GM19240 (cell line): ENCODE measurements around the gene PPP1R3C.

Experiments
- DNase-seq: peaks from one replicate; pipeline ENCODE4 v3.0.0; 2011; ENCODE audit warnings: low spot score; ENCODE audit not compliant: insufficient read length

Gene PPP1R3C

DNA sequence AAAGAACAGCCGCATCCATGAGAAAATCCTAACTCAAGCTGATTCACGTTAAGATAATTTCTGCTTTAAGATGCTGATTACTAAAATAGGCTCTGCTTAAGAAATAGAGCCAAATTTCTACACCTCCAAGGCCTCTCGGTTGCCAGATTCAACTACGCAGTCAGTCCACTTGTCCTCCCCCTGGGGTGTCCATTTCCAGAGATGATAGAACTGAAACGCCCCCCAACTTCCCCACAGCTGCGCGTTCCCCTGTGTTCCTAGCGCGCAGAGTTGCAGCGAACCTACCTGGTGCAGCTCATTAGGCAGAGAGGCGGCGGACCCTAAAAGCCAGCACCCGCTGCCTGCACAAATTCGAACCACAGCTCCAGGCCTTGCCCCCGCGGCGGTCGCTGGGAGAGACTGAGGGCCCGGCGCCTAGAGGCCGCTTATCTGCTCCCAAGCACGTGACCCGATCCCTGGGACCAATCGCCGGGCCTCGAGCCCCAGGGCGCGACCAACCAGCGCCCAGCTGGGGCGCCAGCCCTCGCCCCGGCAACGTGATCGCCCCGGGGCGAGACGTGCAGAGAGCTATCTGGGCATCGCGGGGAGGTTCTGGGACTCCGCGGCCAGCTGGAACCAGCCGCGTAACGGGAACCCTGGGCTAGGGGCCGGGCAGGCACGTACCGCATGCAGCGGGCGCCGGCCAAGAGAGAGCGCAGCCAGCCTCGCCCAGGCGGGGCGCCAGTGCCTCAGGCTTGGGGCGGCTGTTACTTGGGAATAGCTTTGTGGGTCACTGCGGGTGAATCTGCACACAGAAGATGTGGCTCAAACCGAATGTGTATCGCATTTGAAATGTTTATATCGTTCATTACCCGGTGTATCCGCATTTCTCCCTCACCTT, at the start of gene PPP1R3C:
Gene PPP1R3C (minus strand): TSS at position 401 of the 880 bp plus-strand sequence. CDS start 102 bp downstream, at position 299.
- DNase-seq: peak; percentile 10

DNA sequence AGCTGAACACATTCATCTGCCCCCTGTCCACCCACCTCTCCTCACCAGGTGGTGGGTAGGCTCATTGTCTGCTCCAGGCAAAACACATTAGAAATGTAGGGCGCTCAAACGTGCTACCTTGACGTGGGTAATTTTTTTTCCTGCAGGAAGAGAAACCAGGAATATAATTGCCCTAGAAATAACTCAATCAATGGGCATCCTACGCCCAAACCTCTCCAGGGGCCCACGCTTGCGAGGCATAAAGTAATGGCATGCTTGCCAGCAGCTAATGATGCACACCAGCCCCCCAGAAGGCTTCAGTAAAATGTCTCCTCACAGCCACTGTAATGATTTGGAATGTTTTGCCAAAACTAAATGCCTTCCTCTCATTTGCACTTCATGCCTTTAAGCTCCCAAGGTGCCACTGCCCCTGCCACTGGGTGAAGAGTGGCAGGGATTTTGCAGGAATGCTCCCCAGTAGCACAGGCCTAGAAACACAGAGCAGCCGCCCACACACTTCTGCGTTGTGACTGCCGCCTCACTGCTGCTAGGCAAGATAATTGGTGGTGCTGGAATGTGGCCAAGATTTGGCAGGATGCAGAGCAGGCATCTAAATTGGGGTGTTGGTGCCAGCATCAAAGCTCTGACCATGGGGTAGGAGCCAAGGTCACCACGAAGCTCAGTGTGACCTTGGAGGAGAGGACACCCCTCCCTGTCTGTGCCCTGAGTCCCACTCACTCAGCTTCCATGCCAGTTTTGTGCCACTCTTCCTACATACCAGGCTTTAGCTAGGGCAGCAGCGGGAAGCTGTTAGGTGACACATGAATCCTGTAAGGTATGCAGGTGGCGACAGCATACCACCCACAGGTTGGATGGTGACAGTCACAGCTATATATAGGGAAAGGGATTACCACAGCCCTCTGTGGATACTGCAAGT, 48.7 kb upstream of the PPP1R3C start:
- DNase-seq: no peak

DNA sequence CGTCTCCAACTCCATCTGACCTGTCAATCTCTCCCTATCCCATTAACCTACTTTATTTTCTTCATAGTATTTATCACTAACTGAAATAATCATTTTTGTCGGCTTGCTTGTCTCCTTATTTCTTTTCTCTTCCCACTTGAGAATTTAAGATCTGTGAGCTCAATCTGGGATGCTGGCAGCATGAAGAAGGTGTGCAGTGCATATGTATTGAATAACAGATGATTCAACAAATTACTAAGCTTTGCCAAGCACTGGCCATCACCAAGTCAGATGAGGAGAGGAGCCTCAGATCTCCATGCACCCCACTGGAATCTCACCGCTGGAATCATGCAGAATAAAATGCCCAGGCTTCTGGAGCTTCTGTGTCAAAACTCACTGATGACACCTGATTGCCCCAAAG, 47.6 kb upstream of the PPP1R3C start:
- no peak for DNase-seq

DNA sequence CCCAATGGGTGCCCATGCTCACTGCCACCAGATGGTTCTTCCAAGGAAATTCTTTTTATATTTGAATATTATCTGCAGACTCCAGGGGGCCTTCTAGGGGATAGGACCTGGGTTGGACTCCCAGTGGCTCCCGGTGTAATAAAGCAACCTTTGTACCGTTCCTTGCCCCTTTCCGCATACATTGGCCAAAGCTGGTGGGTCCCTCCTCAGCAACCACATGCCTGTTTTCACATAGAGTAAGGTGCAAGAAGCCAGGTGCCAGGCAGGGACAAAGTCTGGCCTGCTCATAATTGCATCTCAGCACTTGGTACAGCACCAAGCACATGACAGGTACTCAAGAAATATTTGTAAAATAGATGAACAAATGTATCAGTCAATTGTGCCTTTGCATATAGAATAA, 46.4 kb upstream of the PPP1R3C start:
- DNase-seq: no peak

DNA sequence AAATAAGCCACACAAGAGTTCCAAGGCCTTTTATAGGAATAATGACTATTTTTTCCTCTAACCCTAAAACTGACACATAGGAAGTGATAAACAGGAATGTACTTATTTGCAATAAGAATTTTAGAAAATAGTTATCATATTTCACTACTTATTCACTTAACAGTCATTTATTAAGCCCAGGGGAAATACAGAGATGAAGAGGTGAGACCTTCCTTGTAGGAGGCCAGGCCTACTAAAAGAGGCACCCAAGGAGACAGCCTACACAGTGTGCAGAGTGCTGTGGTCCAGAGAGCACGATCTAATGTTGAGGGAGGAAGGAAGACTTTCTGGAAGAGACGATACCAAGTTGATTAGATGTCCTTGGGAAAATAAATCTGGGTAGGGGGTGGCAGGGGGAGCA, 45.0 kb upstream of the PPP1R3C start:
- DNase-seq: no peak

DNA sequence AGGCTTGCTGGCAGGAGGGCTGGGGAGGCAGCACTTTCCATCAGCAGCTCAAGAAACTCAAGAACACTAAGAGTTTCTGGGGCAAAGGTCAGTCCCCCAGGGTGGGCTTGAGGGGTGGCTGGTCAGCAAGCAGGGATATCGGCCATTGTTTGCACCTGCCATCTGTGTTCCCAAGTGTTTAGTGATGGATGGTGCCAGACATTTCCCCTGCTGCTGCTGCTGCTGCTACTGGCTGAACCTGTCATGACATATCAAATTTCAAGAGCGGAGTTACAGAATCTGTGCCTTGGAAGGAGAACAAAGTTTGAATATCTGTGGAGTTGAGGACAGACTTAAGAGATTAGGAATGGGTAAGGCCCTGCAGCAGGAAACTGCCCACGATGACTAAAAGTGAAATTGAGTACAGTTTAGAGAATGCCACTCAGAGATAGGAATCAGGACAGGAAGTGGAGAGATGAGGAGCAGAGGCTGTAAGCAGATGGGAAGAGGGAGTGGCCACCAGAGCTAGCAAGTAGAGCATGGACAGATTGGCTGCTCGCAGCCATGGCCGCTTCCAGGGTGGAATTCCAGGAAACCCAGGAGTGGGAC, 39.2 kb upstream of the PPP1R3C start:
- no peak for DNase-seq

DNA sequence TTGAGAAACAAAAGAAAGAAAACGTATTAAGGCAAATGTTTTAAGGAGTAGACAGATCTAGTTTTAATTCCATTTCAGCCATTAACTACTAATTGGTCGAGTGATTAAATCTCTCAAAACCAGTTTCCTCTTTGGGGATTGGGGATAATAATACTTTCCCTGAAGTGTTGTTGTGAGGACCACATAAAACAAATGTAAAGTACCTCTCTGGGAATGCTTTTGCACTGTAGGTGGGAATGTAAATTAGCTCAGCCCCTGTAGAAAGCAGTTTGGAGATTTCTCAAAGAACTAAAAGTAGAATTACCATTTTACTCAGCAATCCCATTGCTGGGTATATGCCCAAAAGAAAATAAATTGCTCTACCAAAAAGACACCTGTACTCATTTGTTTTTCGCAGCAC, 36.0 kb upstream of the PPP1R3C start:
- DNase-seq: no peak

DNA sequence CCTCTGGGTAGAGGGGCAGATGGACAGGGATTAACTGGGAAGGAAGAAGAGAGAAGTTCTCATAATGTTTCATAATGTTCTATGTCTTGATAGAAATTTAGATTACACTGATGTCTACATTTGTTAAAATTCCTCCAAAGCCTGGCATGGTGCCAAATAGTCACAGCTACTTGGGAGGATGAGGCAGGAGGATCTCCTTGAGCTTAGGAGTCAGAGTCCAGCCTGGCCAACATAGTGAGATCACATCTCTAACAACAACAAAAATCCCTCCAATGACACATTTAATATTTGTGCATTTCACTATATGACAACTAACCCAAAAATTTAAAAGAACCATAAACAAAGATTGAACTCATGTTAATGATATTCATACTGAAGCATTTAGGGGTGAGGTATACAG, 33.0 kb upstream of the PPP1R3C start:
- no peak for DNase-seq

DNA sequence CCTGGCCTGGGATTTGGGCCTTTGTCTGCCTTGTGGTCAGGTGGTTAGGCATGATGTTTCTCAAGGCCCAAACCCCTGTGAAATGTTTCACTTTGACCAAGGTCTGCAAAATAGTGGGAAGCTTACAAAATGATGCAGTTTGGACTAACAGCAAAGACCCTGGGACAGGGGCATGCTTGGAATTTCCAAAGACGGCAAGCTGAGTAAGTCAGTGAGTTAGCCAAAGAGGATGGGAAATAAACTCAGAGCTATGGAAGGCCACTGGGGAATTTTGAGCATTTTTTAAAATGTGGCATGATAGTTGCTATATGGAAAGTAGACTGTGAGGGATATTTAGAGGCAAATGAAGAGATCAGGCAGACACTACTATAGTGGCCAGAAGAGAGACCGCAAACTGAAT, 31.6 kb upstream of the PPP1R3C start:
- DNase-seq: no peak

DNA sequence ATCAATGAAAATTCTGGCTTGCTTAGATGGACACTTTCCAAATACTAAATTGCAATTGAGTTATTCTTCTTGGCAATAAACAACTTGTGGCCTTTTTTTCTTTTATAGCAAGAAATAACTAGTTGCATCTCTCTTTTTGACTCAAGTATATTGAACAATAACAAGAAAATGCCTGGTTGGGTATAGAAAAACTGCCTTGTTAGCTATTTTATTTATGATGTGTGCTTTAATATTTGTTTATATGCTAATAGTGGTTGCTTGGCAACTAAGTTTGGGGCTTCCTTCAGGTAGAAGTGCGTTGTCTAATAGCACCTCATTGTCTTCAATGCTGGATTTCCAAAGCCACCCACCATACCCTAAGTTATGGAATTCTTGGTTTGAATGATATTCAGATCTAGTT, 30.1 kb upstream of the PPP1R3C start:
- no peak for DNase-seq

DNA sequence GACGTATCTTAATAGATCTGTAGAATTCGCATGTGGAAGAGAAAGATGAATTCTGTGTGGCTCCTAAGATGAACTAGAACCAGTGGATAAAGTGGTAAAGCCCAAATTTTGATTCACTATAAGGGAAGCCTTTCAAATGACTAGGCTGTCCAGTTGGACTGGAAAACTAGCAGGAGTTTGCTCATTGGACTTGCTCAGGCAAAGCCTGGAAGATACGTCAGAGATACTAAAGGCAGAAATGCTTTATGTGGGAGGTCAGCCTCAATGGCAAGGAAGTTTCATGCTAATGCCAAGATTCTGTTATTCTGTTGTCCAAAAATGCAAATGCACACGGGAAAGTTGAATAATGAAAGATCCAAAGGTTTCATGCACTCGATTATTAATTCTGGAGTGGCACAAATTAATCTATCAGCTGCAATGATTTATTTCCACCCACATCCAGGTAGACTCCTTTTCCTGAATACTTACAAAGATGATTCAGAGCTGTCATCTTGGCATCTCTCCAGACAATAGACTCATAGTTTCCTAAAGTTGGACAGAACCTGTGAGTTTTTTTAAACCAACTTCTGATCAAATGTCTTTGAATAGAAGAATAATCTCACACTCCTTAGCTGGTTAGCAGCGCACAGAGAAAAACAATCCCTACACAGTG, 20.5 kb upstream of the PPP1R3C start:
- DNase-seq: no peak

DNA sequence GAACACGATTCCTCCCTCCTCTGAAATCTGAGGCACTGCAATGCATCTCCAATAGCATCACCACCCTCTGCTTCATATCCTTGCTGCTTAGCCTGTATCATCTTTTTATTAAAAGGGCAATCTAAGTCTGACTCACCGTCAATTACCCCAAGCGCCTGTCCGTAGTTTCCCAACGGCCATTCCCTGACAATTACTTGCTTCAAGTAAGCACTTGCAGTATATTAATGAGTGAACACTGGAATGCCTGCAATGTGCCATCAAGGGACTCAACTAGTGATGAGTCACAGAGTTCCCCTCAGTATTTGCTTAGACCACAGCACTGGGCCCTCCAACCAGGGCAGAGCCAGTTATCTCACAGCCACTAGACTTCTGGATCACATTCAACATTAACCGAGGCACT, 19.5 kb upstream of the PPP1R3C start:
- DNase-seq: no peak

DNA sequence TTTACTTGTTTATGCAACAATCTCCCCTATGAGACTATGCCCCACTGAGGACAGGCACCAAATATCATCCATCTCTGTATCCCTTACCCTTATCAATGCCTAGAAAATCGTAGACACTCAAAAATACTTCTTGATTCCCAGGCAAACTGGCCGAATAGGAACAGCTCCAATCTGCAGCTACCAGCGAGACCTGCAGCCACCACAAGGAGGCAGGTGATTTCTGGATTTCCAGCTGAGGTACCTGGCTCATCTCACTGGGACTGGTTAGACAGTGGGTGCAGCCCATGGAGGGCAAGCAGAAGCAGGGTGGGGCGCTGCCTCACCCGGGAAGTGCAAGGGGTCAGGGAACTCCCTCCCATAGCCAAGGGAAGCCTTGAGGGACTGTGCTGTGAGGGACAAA, 10.8 kb upstream of the PPP1R3C start:
- DNase-seq: no peak

DNA sequence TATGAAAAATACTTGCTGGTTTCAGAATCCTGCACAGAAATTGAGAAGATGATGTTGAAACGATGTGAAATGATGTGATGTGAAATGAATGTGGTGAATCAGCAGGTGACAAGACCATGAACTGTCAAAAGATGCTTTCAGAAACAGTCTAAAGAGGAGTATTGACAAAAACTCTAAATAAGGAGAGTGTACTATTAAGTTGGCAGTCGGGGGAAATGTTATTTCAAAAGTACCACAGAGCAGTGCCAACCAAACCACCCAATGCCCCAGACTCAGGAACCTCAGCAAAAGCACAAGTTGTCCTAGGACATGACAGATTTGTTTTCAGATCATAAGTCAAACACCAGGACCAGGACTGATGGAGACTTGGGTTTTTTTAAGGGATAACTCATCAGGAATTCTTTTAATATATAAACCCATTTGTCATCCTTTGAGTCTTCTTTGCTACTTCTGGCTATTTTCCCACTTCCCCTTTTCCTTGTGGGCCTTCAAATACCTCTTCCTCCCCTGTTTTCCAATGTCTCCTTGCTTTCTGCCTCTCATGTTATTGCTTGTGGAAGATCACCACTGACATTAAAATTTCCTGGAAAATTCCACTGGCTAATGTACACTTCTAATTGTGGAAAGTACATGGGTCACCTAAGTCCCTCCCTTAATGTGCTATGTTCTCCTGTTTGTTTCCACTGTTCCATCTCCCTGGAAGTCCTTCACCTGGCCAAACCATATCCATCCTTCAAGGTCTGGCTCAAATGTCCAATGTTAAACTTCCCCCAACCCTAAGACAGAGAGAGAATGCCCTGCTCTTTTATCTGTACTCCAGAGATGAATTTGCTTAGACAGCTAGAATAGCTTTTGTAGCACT, 10.2 kb upstream of the PPP1R3C start:
- DNase-seq: no peak

DNA sequence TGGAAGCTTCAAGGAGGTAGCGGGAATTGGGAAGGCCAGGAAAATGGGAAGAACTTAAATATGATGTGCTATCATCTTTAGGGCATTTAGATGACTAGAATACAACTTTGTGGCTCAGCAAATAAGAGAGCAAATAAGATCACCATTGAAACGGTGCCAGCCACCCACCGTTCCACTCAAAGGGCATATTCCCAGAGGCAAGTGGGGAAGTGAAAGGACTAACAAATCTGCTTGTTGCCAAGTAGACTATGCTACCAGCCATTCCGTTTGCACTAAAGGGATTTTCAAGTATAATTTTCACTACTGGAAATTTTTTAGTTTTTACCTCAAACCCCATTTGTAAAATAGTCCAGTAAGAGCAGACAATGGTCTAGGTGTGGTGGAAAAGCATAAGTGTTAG, 4.0 kb upstream of the PPP1R3C start:
- no peak for DNase-seq

DNA sequence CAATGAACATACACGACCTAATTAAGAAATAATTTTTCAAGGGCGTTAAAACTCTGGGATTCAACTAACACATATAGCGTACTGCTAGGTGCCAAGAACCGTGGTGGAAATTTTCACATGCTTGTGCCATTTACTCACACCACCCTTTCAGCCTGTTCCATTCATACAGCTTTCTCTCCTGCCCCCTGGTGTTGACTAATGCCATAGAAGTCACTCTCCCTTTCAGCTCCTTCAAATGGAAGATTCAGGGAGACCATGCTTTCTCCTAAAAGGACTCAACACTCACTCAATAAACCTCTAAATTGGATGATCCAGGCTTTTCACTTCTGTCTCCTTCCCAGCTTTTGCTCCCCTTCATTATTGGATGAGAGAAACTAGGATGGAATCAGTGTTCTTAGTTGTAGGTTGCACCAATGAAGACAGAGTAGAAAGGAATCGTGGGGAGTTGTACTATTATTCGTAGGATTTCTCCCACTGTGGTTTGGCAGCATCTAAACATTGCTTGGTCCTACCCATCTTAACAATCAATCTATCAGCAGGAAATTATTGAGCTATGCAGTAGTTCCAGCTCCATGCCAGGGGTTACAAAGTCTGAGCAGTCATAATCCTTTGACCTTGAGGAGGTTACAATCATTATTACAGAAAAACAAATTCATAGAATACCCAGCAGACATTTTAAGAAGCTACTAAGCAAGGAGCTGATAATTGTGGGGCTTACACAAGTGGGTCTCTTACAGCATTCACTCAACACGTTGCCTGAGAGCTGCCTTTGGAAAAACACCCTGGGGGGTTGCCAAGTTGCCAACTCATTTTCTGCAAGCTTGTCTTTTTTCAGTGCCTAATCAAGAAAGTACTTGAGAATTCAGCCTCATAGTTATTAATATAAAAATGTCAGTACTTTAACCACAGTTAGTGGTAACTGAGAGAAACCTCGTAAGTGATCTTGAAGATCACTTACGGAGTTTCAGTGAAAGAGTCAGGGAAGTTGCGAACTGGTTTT, 2.8 kb upstream of the PPP1R3C start:
- peak; percentile 19 for DNase-seq

DNA sequence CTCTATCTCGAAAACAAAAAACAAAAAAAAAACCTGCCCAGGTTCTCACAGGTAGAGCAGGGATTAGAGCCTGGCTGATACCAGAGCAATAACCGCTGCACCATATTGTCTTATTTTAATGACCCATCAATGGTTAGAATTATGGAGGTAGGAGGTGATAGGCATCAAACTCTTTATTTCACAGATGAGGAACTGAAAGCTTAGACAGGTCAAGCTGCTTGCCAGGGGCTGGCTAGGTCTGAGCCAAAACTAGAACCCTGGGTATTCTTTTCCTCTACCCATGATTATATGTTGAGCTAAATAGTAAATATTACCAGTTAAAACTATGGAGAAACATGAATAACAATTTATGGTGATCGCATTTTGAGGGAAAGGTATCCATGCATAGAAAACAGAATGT, 2.0 kb upstream of the PPP1R3C start:
- no peak for DNase-seq

DNA sequence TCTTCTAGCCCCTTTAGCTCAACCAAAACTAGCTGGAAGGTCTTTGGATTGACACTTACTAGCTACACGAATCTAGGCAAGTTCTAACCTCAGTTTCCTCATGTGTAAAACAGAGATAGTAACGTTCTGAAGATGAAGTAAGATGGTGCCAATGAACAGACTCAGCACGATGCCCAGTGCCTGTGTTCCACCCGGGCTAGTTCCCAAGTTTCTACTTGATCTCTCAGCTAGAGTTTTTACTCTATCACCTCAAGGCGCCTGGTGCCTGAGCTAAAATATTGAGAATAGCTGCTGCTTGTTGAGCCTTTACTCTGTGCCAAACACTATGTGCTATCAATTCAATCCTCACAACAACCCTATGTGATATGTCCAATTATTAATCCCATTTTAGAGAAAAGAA, 1.4 kb upstream of the PPP1R3C start:
- DNase-seq: no peak

DNA sequence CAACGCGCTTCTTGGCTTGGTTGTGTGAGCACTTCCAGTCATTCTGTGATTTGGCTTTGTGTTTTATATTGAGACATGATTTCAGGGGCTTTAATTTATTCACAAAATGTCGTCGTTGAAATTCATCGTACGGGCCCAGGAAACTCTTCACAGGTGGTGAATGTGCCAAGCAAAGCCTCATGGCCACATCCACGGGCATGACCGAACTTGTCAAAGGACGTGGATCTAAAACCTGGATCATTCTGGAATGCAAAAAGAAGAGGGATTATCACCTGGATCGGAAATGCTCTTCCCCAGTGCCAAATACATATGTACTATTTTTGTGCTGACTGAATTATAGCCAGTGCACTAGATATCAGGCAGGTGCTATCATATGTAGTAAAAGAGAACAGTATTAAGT, 2.2 kb downstream of the PPP1R3C start:
- no peak for DNase-seq
